ENCODE data around the gene USB1. TPM values are rescaled to one million over a fixed set of nuclear protein-coding genes. Genes with fewer than 3 reads are reported as not detected.

The USB1 gene
- total RNA-seq, 1 donor from 2014 or later, result 43.0 TPM

DNA sequence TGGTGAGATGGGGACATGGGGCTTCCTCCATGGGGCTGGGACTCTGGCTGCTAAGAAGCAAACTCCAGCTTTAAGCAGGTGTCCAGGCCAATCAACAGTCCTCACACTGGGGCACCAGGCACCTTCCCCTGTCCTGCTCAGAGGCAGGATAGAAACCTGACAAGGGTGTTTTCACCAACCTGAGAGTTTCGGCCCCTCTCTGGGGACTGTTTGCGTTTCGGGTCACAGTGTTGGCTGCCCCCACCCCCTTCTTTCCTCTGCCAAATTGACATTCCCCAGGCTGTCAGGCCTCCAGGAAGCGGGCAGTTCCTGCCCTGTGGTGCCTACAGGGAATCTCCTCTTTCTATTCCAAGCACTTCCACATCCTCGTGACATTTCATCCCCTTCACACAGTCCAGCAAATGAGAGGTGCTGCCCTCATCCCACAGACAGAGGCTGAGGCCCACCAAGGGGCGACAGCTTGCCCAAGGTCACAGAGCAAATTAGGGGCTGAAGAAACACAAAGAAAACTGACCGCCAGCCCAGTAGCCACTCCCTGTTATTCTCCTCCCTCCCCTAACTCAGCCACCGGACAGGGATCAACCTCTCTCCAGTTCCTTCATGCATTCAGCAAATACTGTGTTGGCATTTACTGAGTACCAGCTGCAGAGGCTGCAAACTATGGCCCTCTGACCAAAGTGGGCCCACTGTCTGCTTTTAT lies 62.3 kb downstream of the USB1 start:
- no peak for TF ChIP-seq CTCF (IDR thresholded peaks at IDR 0.05; ENCODE audit: unreplicated experiment)
- Mint-ChIP-seq H3K27ac (peak overlapping the region; percentile 88), H3K9me3 (ENCODE audit: low read depth) (no peaks in the 10 kb centered on the region), H3K4me3 (ENCODE audit: low read depth) (no peak overlapping the region), H3K4me1 (ENCODE audit: low read depth) (peaks cover 11% of the 10 kb centered on the region), H3K36me3 (ENCODE audit: insufficient read depth) (no peaks in the 10 kb centered on the region), H3K27me3 (no peaks in the 10 kb centered on the region)
- no peak for DNase-seq (ENCODE audit: low spot score, unreplicated experiment)

DNA sequence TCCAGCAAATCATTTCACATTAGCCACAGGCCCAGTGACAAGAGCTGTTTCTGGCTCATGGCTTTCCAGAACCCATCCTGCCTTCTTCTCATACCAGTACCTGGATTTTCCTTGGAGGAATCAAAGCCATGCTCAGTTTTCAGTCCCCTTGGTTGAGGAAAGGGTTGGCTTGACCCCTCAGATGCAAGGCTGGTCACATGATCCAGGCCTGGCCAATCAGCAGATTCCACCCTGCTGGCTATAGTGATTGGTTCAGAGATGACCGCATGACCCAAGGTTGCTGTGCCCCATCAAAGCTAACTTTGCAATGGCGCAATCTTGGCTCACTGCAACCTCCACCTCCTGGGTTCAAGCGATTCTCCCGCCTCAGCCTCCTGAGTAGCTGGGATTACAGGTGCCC lies 69.4 kb downstream of the USB1 start:
- Mint-ChIP-seq H3K27ac (no peak overlapping the region), H3K36me3 (ENCODE audit: insufficient read depth) (no peaks in the 10 kb centered on the region), H3K4me1 (ENCODE audit: low read depth) (no peaks in the 10 kb centered on the region), H3K9me3 (ENCODE audit: low read depth) (no peaks in the 10 kb centered on the region), H3K27me3 (no peaks in the 10 kb centered on the region), H3K4me3 (ENCODE audit: low read depth) (no peak overlapping the region)
- no peak for TF ChIP-seq CTCF (IDR thresholded peaks at IDR 0.05; ENCODE audit: unreplicated experiment)
- no peak for DNase-seq (ENCODE audit: low spot score, unreplicated experiment)

Other genes starting within 250 kb of the USB1 start
- 27.6 and 34.5 TPM in 2 replicates for gene KIFC3, start 198.9 kb upstream of the USB1 start, total RNA-seq
- gene CNGB1, start 30.3 kb upstream of the USB1 start, total RNA-seq, result not detected in 2 replicates
- gene ZNF319, start 735 bp upstream of the USB1 start, total RNA-seq, result 12.4 and 14.9 TPM in 2 replicates
- 77.6 and 85.0 TPM in 2 replicates for gene MMP15, start 24.3 kb downstream of the USB1 start, total RNA-seq
- gene CFAP20, start 128.0 kb downstream of the USB1 start, total RNA-seq, result 45.9 and 52.4 TPM in 2 replicates
- gene CSNK2A2, start 196.7 kb downstream of the USB1 start, total RNA-seq, result 99.9 and 101 TPM in 2 replicates

All from progenitor cell of endocrine pancreas (in vitro differentiated cells).